HepG2 (cell line): ENCODE measurements around the gene SNN. TPM values are rescaled to one million over a fixed set of nuclear protein-coding genes. Genes with fewer than 3 reads are reported as not detected.
A peak's percentile ranks its signal among the peaks of the same experiment; 100 is the strongest.

ENCODE experiments used
- ARHGAP35 ChIP-seq: sonication (generic); formaldehyde crosslinking; IDR thresholded peaks from 2 replicates; pipeline ENCODE4 v1.9.0; 2022; ENCODE audit warnings: mild to moderate bottlenecking, inconsistent platforms, moderate library complexity, missing genetic modification reagents, borderline replicate concordance
- FOXP4 ChIP-seq: sonication (generic); formaldehyde crosslinking; IDR thresholded peaks from 2 replicates; pipeline ENCODE4 v1.4.0; 2020; ENCODE audit warnings: missing genetic modification reagents
- HOMEZ ChIP-seq: IDR thresholded peaks from 2 replicates; pipeline ENCODE4 v1.6.1; 2016; ENCODE audit warnings: low read depth
- KDM6A ChIP-seq: IDR thresholded peaks from 2 replicates; pipeline ENCODE4 v1.6.1; 2016; ENCODE audit warnings: low read depth
- KMT2B ChIP-seq: IDR thresholded peaks from 2 replicates; pipeline ENCODE4 v1.6.1; 2016; ENCODE audit warnings: missing genetic modification reagents, missing compliant biosample characterization
- MEIS1 ChIP-seq: sonication (generic); formaldehyde crosslinking; IDR thresholded peaks from 2 replicates; pipeline ENCODE4 v1.9.0; 2021; ENCODE audit warnings: mild to moderate bottlenecking, missing genetic modification reagents, moderate library complexity, borderline replicate concordance
- MXD4 ChIP-seq: IDR thresholded peaks from 2 replicates; pipeline ENCODE4 v1.6.1; 2016; ENCODE audit warnings: mild to moderate bottlenecking, missing biosample characterization, missing genetic modification reagents
- MYC ChIP-seq: sonication (generic); formaldehyde crosslinking; IDR thresholded peaks from 2 replicates; pipeline ENCODE4 v1.9.0; 2021; ENCODE audit warnings: missing genetic modification reagents, borderline replicate concordance
- NR2F6 ChIP-seq, 2 experiments: IDR thresholded peaks; 2 replicates each; pipeline ENCODE4 v1.6.1; 2016; ENCODE audit warnings: antibody characterized with exemption in 1 of 2, mild to moderate bottlenecking in 1 of 2
- POLR2A ChIP-seq, 2 experiments: IDR thresholded peaks; 2 replicates each; pipeline ENCODE4 v1.6.1; 2011; ENCODE audit warnings: low read depth in 2 of 2, low read length in 2 of 2, mild to moderate bottlenecking in 1 of 2, moderate library complexity in 1 of 2; ENCODE audit not compliant: insufficient read depth in 1 of 2
- SPEN ChIP-seq: sonication (generic); formaldehyde crosslinking; IDR thresholded peaks from 2 replicates; pipeline ENCODE4 v1.5.1; 2020; ENCODE audit warnings: low read depth, mild to moderate bottlenecking, missing genetic modification reagents
- ZBTB38 ChIP-seq: sonication (generic); formaldehyde crosslinking; IDR thresholded peaks from 2 replicates; pipeline ENCODE4 v1.5.1; 2020; ENCODE audit warnings: mild to moderate bottlenecking, missing genetic modification reagents
- ZBTB46 ChIP-seq: sonication (generic); formaldehyde crosslinking; IDR thresholded peaks from 2 replicates; pipeline ENCODE4 v1.4.0; 2020; ENCODE audit warnings: mild to moderate bottlenecking, missing genetic modification reagents, borderline replicate concordance
- ZFP37 ChIP-seq: sonication (generic); formaldehyde crosslinking; IDR thresholded peaks from 2 replicates; pipeline ENCODE4 v1.4.0; 2020; ENCODE audit warnings: missing genetic modification reagents, borderline replicate concordance
- ZNF274 ChIP-seq: sonication (generic); formaldehyde crosslinking; IDR thresholded peaks from 2 replicates; pipeline ENCODE4 v1.5.1; 2020; ENCODE audit warnings: mild to moderate bottlenecking, missing genetic modification reagents
- ZNF292 ChIP-seq: sonication (generic); formaldehyde crosslinking; IDR thresholded peaks from 2 replicates; pipeline ENCODE4 v1.8.1; 2022; ENCODE audit warnings: mild to moderate bottlenecking, low read depth, missing genetic modification reagents, borderline replicate concordance
- ZNF34 ChIP-seq: sonication (generic); formaldehyde crosslinking; IDR thresholded peaks from 2 replicates; pipeline ENCODE4 v1.4.0; 2020; ENCODE audit warnings: mild to moderate bottlenecking, missing genetic modification reagents, borderline replicate concordance
- ZNF510 ChIP-seq: sonication (generic); formaldehyde crosslinking; IDR thresholded peaks from 2 replicates; pipeline ENCODE4 v1.4.0; 2020; ENCODE audit warnings: low read depth, mild to moderate bottlenecking, missing genetic modification reagents
- ZNF773 ChIP-seq: sonication (generic); formaldehyde crosslinking; IDR thresholded peaks from 2 replicates; pipeline ENCODE4 v1.4.0; 2020; ENCODE audit warnings: missing genetic modification reagents, borderline replicate concordance
- ZNF816 ChIP-seq: sonication (generic); formaldehyde crosslinking; IDR thresholded peaks from 2 replicates; pipeline ENCODE4 v1.8.0; 2022; ENCODE audit warnings: missing genetic modification reagents, mild to moderate bottlenecking, borderline replicate concordance
- ZNF83 ChIP-seq: sonication (generic); formaldehyde crosslinking; IDR thresholded peaks from 2 replicates; pipeline ENCODE4 v1.4.0; 2020; ENCODE audit warnings: missing genetic modification reagents, mild to moderate bottlenecking, borderline replicate concordance
- polyA plus RNA-seq, 8 experiments: library from polyadenylated mRNA; depleted of rRNA in 3 of 8; stranded (reverse) in 7 of 8; unstranded in 1 of 8; fragments of >200 nt; fragmentation: Illumina TruSeq in 4 of 8; extraction: Trizol in 4 of 8; gene quantifications; 2 replicates each; pipeline versions ENCODE4 v1.2.1 to v1.2.3, GENCODE V29; 2011 to 2016; ENCODE audit warnings: low read depth in 4 of 8, missing spikeins in 1 of 8, mixed read lengths in 1 of 8; ENCODE audit not compliant: insufficient read depth in 1 of 8
- total RNA-seq, 5 experiments: library from RNA; depleted of rRNA; stranded (reverse); fragments of >200 nt; fragmentation: Illumina TruSeq; extraction: Trizol; gene quantifications; 2 replicates each; pipeline ENCODE4 v1.2.3, GENCODE V29; 2016; ENCODE audit warnings: low read depth in 1 of 5
- TF ChIP-seq, protein P1 (sequence below): IDR thresholded peaks from 2 replicates; pipeline ENCODE4 v1.6.1; 2018; ENCODE audit warnings: missing genetic modification reagents, mild to moderate bottlenecking, missing compliant biosample characterization

Gene SNN
- total and polyA plus RNA-seq, 2 of the 13 experiments (the other 11 are each of a cell fraction or from before 2014, with no cell fraction given): 5.2 to 8.4 TPM

DNA sequence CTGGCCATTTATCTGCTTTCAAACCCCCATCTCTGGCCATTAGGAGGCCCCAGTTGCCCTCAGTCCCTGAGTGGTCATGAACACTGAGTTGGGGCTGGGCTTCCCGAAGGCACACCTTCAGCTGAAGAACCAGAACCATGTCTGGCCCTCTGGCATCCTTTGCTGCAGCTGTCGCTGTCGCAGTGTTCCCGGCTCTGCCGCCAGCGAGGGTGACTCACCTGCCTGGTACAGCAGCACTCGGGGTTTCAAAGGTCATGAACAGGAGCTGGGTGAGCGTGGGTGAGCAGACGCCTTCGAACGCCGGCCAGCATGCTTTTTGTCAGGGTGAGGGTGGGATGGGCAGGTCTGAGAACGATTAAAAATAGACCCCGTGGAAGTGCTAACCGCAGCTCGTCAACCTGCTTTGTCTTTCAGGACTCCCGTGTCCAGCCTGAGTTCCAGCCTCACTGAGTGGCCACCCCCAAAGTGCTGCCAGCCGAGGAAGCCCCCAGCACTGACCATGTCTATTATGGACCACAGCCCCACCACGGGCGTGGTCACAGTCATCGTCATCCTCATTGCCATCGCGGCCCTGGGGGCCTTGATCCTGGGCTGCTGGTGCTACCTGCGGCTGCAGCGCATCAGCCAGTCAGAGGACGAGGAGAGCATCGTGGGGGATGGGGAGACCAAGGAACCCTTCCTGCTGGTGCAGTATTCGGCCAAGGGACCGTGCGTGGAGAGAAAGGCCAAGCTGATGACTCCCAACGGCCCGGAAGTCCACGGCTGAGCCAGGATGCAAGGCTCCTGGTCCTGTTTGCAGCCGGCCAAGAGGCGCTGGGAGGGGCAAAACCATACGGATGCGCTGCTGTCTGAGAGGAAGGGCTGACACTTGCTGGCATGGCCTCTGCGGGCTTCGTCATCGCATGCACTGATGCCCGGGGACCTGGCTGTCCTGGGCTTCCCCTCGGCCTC, 7.6 kb downstream of the SNN start (continued):
- TF ChIP-seq HOMEZ (CRISPR knock-in tag) (peak; percentile 74), ARHGAP35 (CRISPR knock-in tag) (peak; percentile 82; the same call in 1 of the 2 replicates), MEIS1 (CRISPR knock-in tag) (peak; percentile 91; the same call in 1 of the 2 replicates), ZNF510 (CRISPR knock-in tag) (peak; percentile 71; the same call in 1 of the 2 replicates), SPEN (CRISPR knock-in tag) (peak; percentile 48; the same call in 1 of the 2 replicates), ZBTB46 (no peak), ZFP37 (CRISPR knock-in tag) (no peak), FOXP4 (CRISPR knock-in tag) (peak; percentile 51; the same call in 1 of the 2 replicates), ZNF292 (CRISPR knock-in tag) (peak; percentile 97), KMT2B (CRISPR knock-in tag) (0 out of 2 replicates have a peak, but pooled peaks have one; percentile 37), MXD4 (CRISPR knock-in tag) (no peak), POLR2A (IDR thresholded peaks at IDR 0.05; ENCODE audit: insufficient read depth in 1 of 2, low read depth in 2 of 2, low read length in 2 of 2) (peak; percentile 15 to 51; a peak in 1 of 4 replicates), NR2F6 (IDR thresholded peaks at IDR 0.05) (peak; percentile 68; the same call in 1 of the 2 replicates), NR2F6 (CRISPR knock-in tag; IDR thresholded peaks at IDR 0.05) (peak; percentile 91), ZNF773 (CRISPR knock-in tag) (0 out of 2 replicates have a peak, but pooled peaks have one; percentile 24), ZNF274 (CRISPR knock-in tag) (peak; percentile 11; the same call in 1 of the 2 replicates), ZNF34 (CRISPR knock-in tag) (peak; percentile 45; the same call in 1 of the 2 replicates), ZNF816 (CRISPR knock-in tag) (no peak), ZNF83 (no peak), MYC (CRISPR knock-in tag) (peak; percentile 57; the same call in 1 of the 2 replicates), KDM6A (CRISPR knock-in tag) (peak; percentile 52; the same call in 1 of the 2 replicates), ZBTB38 (CRISPR knock-in tag) (peak; percentile 5; the same call in 1 of the 2 replicates)
- TF ChIP-seq, protein P1, sequence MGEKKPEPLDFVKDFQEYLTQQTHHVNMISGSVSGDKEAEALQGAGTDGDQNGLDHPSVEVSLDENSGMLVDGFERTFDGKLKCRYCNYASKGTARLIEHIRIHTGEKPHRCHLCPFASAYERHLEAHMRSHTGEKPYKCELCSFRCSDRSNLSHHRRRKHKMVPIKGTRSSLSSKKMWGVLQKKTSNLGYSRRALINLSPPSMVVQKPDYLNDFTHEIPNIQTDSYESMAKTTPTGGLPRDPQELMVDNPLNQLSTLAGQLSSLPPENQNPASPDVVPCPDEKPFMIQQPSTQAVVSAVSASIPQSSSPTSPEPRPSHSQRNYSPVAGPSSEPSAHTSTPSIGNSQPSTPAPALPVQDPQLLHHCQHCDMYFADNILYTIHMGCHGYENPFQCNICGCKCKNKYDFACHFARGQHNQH: peak; percentile 14; the same call in 1 of the 2 replicates
